Right lung (tissue), 10 donors: ENCODE results near the gene ZNF143. TPM values are rescaled to one million over a fixed set of nuclear protein-coding genes. Genes with fewer than 3 reads are reported as not detected.
"Not testable (repeated sequence)": the region's sequence is repeated elsewhere in the genome, so short reads cannot be mapped to it uniquely, and the experiment has no call there.

ENCODE experiments used
- DNase-seq, 2 donors: peaks; one replicate each; pipeline ENCODE4 v3.0.0-alpha.2; 2013
- long read RNA-seq, 8 donors: transcript quantifications; one replicate each; lab custom pipeline, GENCODE V29; 2026
- polyA plus RNA-seq, 5 donors: library from polyadenylated mRNA; unstranded; fragments of 120-200 nt; gene quantifications; one replicate each; pipeline versions ENCODE4 v1.2.1 to v1.2.3, GENCODE V29; 2013; ENCODE audit warnings: inconsistent platforms in 1 of 5, low replicate concordance in 1 of 5; ENCODE audit not compliant: insufficient read length in 5 of 5, insufficient read depth in 1 of 5

Gene ZNF143
- polyA plus RNA-seq: 10 to 100 TPM; 22.9 to 30.1 (median 24.3) TPM
- long read RNA-seq, donor 1, transcript ZNF143-203 (16 exons, 2,947 nt): major isoform, 5 of 5 reads
- long read RNA-seq, donor 1, partial matches to known transcripts: 0 of 5 reads
- long read RNA-seq, donor 1, other reads (novel, unspliced or antisense): 0 of 5 reads
- long read RNA-seq, donor 2, partial matches to known transcripts: 0 of 3 reads
- long read RNA-seq, donor 2, other reads (novel, unspliced or antisense): 0 of 3 reads
- long read RNA-seq, donor 3: 0 reads
- long read RNA-seq, donor 4, partial matches to known transcripts: 0 of 2 reads
- long read RNA-seq, donor 4, other reads (novel, unspliced or antisense): 0 of 2 reads
- long read RNA-seq, donor 5, partial matches to known transcripts: 0 of 5 reads
- long read RNA-seq, donor 5, other reads (novel, unspliced or antisense): 0 of 5 reads
- long read RNA-seq, donor 6, partial matches to known transcripts: 0 of 4 reads
- long read RNA-seq, donor 6, other reads (novel, unspliced or antisense): 0 of 4 reads
- long read RNA-seq, donor 7, transcript ZNF143-203 (16 exons, 2,947 nt): major isoform, 6 of 7 reads
- long read RNA-seq, donor 7, partial matches to known transcripts: 0 of 7 reads
- long read RNA-seq, donor 7, other reads (novel, unspliced or antisense): 0 of 7 reads
- long read RNA-seq, donor 8: 0 reads

GRCh38 chr11:9460322-9461062 is at the start of gene ZNF143:
TSS of gene ZNF143 (plus strand) at chr11:9461012. CDS start at chr11:9471309, 10,297 bp downstream.
- DNase-seq: peak; percentile 100

GRCh38 chr11:9428706-9429105 is 32.1 kb upstream of the ZNF143 start:
- DNase-seq: no peak

GRCh38 chr11:9438611-9439010 is 22.2 kb upstream of the ZNF143 start:
- DNase-seq: no peak

GRCh38 chr11:9446230-9446629 is 14.6 kb upstream of the ZNF143 start:
- no peak for DNase-seq

GRCh38 chr11:9448576-9449352 is 12.0 kb upstream of the ZNF143 start:
- DNase-seq: no peak

- not testable (repeated sequence) for DNase-seq
Measured at GRCh38 chr11:9452023-9452422, 8.8 kb upstream of the ZNF143 start.

- no peak for DNase-seq
Measured at GRCh38 chr11:9455722-9456121, 5.1 kb upstream of the ZNF143 start.

- peak; percentile 65 for DNase-seq
Measured at GRCh38 chr11:9459667-9460321, 1.0 kb upstream of the ZNF143 start.

- peak; percentile 93 to 94 for DNase-seq
Measured at GRCh38 chr11:9461063-9461759, 399 bp downstream of the ZNF143 start.

GRCh38 chr11:9461760-9462134 is 935 bp downstream of the ZNF143 start:
- DNase-seq: peak; percentile 34 to 41

GRCh38 chr11:9462172-9462799 is 1.5 kb downstream of the ZNF143 start:
- DNase-seq: no peak

- no peak for DNase-seq
Measured at GRCh38 chr11:9462806-9463537, 2.2 kb downstream of the ZNF143 start.

GRCh38 chr11:9470765-9471164 is 10.0 kb downstream of the ZNF143 start:
- no peak for DNase-seq

- DNase-seq: no peak
Measured at GRCh38 chr11:9473408-9473807, 12.6 kb downstream of the ZNF143 start.

- no peak for DNase-seq
Measured at GRCh38 chr11:9479899-9480298, 19.1 kb downstream of the ZNF143 start.

- DNase-seq: no peak
Measured at GRCh38 chr11:9489080-9489765, 28.4 kb downstream of the ZNF143 start.

GRCh38 chr11:9490376-9490775 is 29.6 kb downstream of the ZNF143 start:
- no peak for DNase-seq

GRCh38 chr11:9493492-9493891 is 32.7 kb downstream of the ZNF143 start:
- DNase-seq: no peak

- no peak for DNase-seq
Measured at GRCh38 chr11:9494316-9494715, 33.5 kb downstream of the ZNF143 start.
